ENCODE measurements around the gene MCM6. TPM values are rescaled to one million over a fixed set of nuclear protein-coding genes. Genes with fewer than 3 reads are reported as not detected.

Gene MCM6
- total RNA-seq, 1 experiment from 2014 or later: 101 TPM

DNA sequence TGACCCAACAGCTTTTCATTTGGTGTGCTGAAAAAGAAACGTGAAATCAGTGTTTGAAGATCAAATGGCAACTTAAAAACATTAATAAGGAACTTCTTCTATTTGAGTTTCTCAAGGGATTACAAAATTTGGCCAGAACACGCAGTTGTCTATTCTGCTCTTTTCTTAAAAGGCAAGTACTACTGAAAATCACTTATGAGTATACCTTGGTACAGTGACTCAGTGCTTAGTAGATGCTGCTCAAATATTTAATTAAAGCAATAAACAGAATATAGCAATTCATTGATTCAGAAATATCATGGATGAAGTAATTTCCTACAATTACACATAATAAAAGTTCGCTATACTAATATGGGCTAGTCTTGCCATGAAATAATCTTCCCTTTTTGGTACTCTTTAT is 38.2 kb upstream of the MCM6 start:
- no peak for DNase-seq (ENCODE audit: low spot score)
- TF ChIP-seq, protein P1, sequence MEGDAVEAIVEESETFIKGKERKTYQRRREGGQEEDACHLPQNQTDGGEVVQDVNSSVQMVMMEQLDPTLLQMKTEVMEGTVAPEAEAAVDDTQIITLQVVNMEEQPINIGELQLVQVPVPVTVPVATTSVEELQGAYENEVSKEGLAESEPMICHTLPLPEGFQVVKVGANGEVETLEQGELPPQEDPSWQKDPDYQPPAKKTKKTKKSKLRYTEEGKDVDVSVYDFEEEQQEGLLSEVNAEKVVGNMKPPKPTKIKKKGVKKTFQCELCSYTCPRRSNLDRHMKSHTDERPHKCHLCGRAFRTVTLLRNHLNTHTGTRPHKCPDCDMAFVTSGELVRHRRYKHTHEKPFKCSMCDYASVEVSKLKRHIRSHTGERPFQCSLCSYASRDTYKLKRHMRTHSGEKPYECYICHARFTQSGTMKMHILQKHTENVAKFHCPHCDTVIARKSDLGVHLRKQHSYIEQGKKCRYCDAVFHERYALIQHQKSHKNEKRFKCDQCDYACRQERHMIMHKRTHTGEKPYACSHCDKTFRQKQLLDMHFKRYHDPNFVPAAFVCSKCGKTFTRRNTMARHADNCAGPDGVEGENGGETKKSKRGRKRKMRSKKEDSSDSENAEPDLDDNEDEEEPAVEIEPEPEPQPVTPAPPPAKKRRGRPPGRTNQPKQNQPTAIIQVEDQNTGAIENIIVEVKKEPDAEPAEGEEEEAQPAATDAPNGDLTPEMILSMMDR (conservative IDR thresholded peaks at IDR 0.05; ENCODE audit: low read depth, low read length): no peak
- TF ChIP-seq EZH2 (IDR thresholded peaks at IDR 0.05; ENCODE audit: borderline replicate concordance, low read depth, low read length, poor library complexity, severe bottlenecking): no peak
- no peak overlapping the region for H3K4me3 ChIP-seq (ENCODE audit: low read depth, low read length, poor library complexity, severe bottlenecking)
- H3K36me3 ChIP-seq (ENCODE audit: insufficient read depth, low read length, poor library complexity, severe bottlenecking): no peaks in the 10 kb centered on the region
- no TSS peak for BruUV-seq (replicated peaks)
- CTCF ChIA-PET: interaction anchor here (0.6 to 1.4 kb wide), 4 partner anchors 471 to 991 kb away, joined by 3 to 13 read pairs (median 4); no protein-coding TSS in a partner anchor
- no peaks in the 10 kb centered on the region for H3K27me3 ChIP-seq (replicated peaks; ENCODE audit: insufficient read depth, low read depth, low read length, poor library complexity)
- H3K4me1 ChIP-seq (ENCODE audit: insufficient read depth, low read length, poor library complexity, severe bottlenecking): no peaks in the 10 kb centered on the region
- intact Hi-C loops (cut with micrococcal nuclease; ENCODE audit: unreplicated experiment): loop anchor here (2.0 to 10.0 kb wide), 2 partner anchors 470 to 1920 kb away; no protein-coding TSS in a partner anchor
- H3K9me3 ChIP-seq (ENCODE audit: low read depth, low read length, poor library complexity, severe bottlenecking): no peaks in the 10 kb centered on the region
- no peak overlapping the region for H3K27ac ChIP-seq (ENCODE audit: low read depth, low read length, poor library complexity, severe bottlenecking)
- POLR2A ChIA-PET (ENCODE audit: low non-redundant PET): no interaction called here

DNA sequence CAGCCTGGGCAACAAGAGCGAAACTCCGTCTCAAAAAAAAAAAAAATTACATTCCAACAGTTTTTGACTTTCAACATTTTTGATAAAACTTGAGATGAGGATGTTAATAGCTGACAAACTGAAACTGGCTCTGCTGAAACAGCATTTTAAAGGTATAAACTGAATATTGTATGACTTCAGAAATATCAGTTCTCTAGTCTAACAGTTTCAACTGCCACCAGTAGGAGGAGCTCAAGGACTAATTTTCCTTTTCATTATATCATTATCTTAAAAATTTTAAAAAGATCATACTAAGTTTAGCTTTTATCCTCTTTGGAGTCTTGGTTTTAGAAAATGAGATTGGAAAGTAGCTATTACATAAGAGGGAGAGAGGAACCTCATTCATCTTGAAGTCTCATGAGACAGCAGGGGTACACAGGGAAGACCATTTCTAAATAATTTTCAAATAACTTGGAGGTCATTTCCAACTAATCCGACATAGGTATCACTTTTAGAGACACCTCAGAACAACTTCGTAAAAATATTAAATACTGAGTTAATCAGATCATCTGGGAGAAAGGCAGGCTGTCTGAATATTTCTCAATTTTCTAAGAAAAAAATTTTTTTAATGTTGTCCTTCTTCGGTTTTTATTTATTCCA is 37.6 kb upstream of the MCM6 start:
- H3K4me1 ChIP-seq (ENCODE audit: insufficient read depth, low read length, poor library complexity, severe bottlenecking): no peaks in the 10 kb centered on the region
- no peak overlapping the region for H3K4me3 ChIP-seq (ENCODE audit: low read depth, low read length, poor library complexity, severe bottlenecking)
- H3K9me3 ChIP-seq (ENCODE audit: low read depth, low read length, poor library complexity, severe bottlenecking): no peaks in the 10 kb centered on the region
- no peaks in the 10 kb centered on the region for H3K36me3 ChIP-seq (ENCODE audit: insufficient read depth, low read length, poor library complexity, severe bottlenecking)
- intact Hi-C loops (cut with micrococcal nuclease; ENCODE audit: unreplicated experiment): loop anchor here (2.0 to 10.0 kb wide), 2 partner anchors 471 to 1921 kb away; no protein-coding TSS in a partner anchor
- CTCF ChIA-PET: interaction anchor here (0.5 to 1.4 kb wide), 14 partner anchors 9 to 992 kb away, joined by 3 to 13 read pairs (median 4); no protein-coding TSS in a partner anchor
- TF ChIP-seq, protein P1 (conservative IDR thresholded peaks at IDR 0.05; ENCODE audit: low read depth, low read length): peak; percentile 82
- no peak for TF ChIP-seq EZH2 (IDR thresholded peaks at IDR 0.05; ENCODE audit: borderline replicate concordance, low read depth, low read length, poor library complexity, severe bottlenecking)
- POLR2A ChIA-PET (ENCODE audit: low non-redundant PET): interaction anchor here (0.7 kb wide), 1 partner anchor 99 kb away, joined by 3 read pairs; no protein-coding TSS in a partner anchor
- no peak overlapping the region for H3K27ac ChIP-seq (ENCODE audit: low read depth, low read length, poor library complexity, severe bottlenecking)
- DNase-seq (ENCODE audit: low spot score): peak; percentile 57
- BruUV-seq (replicated peaks): no TSS peak
- no peaks in the 10 kb centered on the region for H3K27me3 ChIP-seq (replicated peaks; ENCODE audit: insufficient read depth, low read depth, low read length, poor library complexity)

- ChIA-PET POLR2A (ENCODE audit: low non-redundant PET) (no interaction called here), CTCF (no interaction called here)
- H3K4me3 ChIP-seq (ENCODE audit: low read depth, low read length, poor library complexity, severe bottlenecking): no peak overlapping the region
- H3K27me3 ChIP-seq (replicated peaks; ENCODE audit: insufficient read depth, low read depth, low read length, poor library complexity): no peaks in the 10 kb centered on the region
- DNase-seq (ENCODE audit: low spot score): no peak
- TF ChIP-seq EZH2 (IDR thresholded peaks at IDR 0.05; ENCODE audit: borderline replicate concordance, low read depth, low read length, poor library complexity, severe bottlenecking): no peak
- TF ChIP-seq, protein P1 (conservative IDR thresholded peaks at IDR 0.05; ENCODE audit: low read depth, low read length): no peak
- no peaks in the 10 kb centered on the region for H3K9me3 ChIP-seq (ENCODE audit: low read depth, low read length, poor library complexity, severe bottlenecking)
- peaks cover 4% of the 10 kb centered on the region for H3K36me3 ChIP-seq (ENCODE audit: insufficient read depth, low read length, poor library complexity, severe bottlenecking)
- no TSS peak for BruUV-seq (replicated peaks)
- intact Hi-C loops (cut with micrococcal nuclease; ENCODE audit: unreplicated experiment): loop anchor here (10.0 kb wide), 1 partner anchor 1925 kb away; no protein-coding TSS in a partner anchor
- H3K27ac ChIP-seq (ENCODE audit: low read depth, low read length, poor library complexity, severe bottlenecking): no peak overlapping the region
- no peaks in the 10 kb centered on the region for H3K4me1 ChIP-seq (ENCODE audit: insufficient read depth, low read length, poor library complexity, severe bottlenecking)
These were observed 33.7 kb upstream of the MCM6 start for GRCh38 chr2:135909976-135910375.

Data from A673 (cell line).